Fibroblast of gingiva (primary cell): ENCODE results near the gene LIME1.

ENCODE experiments used
- DNase-seq: peaks from one replicate; pipeline ENCODE4 v3.0.0-alpha.2; 2011; ENCODE audit warnings: low read depth

The LIME1 gene

GRCh38 chr20:63750807-63751470, 14.5 kb downstream of the LIME1 start:
- no peak for DNase-seq

GRCh38 chr20:63751471-63752271, 15.2 kb downstream of the LIME1 start:
- no peak for DNase-seq

GRCh38 chr20:63752411-63753101, 16.1 kb downstream of the LIME1 start:
- no peak for DNase-seq

- DNase-seq, result no peak
Measured at GRCh38 chr20:63753381-63753780, 16.9 kb downstream of the LIME1 start.

- DNase-seq, result no peak
Measured at GRCh38 chr20:63754008-63754407, 17.5 kb downstream of the LIME1 start.

GRCh38 chr20:63755933-63756647, 19.6 kb downstream of the LIME1 start:
- no peak for DNase-seq

GRCh38 chr20:63756648-63756991, 20.2 kb downstream of the LIME1 start:
- DNase-seq, result no peak

- no peak for DNase-seq
Measured at GRCh38 chr20:63758152-63758551, 21.7 kb downstream of the LIME1 start.

GRCh38 chr20:63759377-63759901, 23.0 kb downstream of the LIME1 start:
- no peak for DNase-seq

GRCh38 chr20:63765082-63765873, 28.8 kb downstream of the LIME1 start:
- DNase-seq, result no peak

GRCh38 chr20:63765902-63766301, 29.4 kb downstream of the LIME1 start:
- DNase-seq, result no peak

- DNase-seq, result no peak
Measured at GRCh38 chr20:63766695-63767426, 30.4 kb downstream of the LIME1 start.

GRCh38 chr20:63767456-63767855, 31.0 kb downstream of the LIME1 start:
- DNase-seq, result no peak

- no peak for DNase-seq
Measured at GRCh38 chr20:63767886-63768285, 31.4 kb downstream of the LIME1 start.

GRCh38 chr20:63768591-63769515, 32.4 kb downstream of the LIME1 start:
- DNase-seq, result no peak

GRCh38 chr20:63769891-63770474, 33.5 kb downstream of the LIME1 start:
- DNase-seq, result no peak

GRCh38 chr20:63771046-63771707, 34.7 kb downstream of the LIME1 start:
- DNase-seq, result no peak

- DNase-seq, result no peak
Measured at GRCh38 chr20:63772781-63773518, 36.5 kb downstream of the LIME1 start.
